HepG2 (cell line): ENCODE measurements around the gene PPM1E. TPM values are rescaled to one million over a fixed set of nuclear protein-coding genes. Genes with fewer than 3 reads are reported as not detected.

Experiments used
- ATAC-seq: fragments of 200-7000 bp; cut with Tn5 transposase; 3 replicates; pipeline ENCODE4 v1.9.1; 2020; ENCODE audit warnings: mild to moderate bottlenecking, moderate library complexity
- BruUV-seq: library from RNA; stranded (reverse); fragments of 400-500 nt; replicated peaks from 2 replicates; lab custom pipeline; 2021; lab: Mats Ljungman, UMichigan
- CTCF ChIA-PET: fragments of 300-600 bp; formaldehyde crosslinking; extraction: SDS; loops from one replicate; lab custom pipeline; 2021; ENCODE audit warnings: low total read pairs, inconsistent platforms, low intra/inter-chr PET ratio; lab: Yijun Ruan, JAX
- POLR2A ChIA-PET: fragments of 350-600 bp; sonication (Branson Sonifier 250); formaldehyde crosslinking; loops from one replicate; lab custom pipeline; 2020; ENCODE audit warnings: antibody characterized with exemption, inconsistent platforms; lab: Yijun Ruan, JAX
- DNase-seq: peaks from one replicate; pipeline ENCODE4 v3.0.0-alpha.2; 2015; ENCODE audit warnings: low spot score
- FAIRE-seq: peaks from 3 replicates; lab custom pipeline; 2011; peaks lifted over from hg19 to GRCh38; lab: Jason Lieb, UNC
- H2AFZ ChIP-seq: one replicate; pipeline ENCODE4 v1.6.1; 2011; ENCODE audit warnings: low read length, inconsistent platforms
- H3K27ac ChIP-seq: fragments of 300-600 bp; 3 replicates; pipeline ENCODE4 v1.8.0; 2011; ENCODE audit warnings: mixed run types, mild to moderate bottlenecking, mixed read lengths, low read length, inconsistent platforms; ENCODE audit not compliant: insufficient read depth; ENCODE audit errors: extremely low read length
- H3K27me3 ChIP-seq, 2 experiments: fragments of 200-600 bp in 1 of 2; 2 replicates in 1 of 2; 3 replicates in 1 of 2; pipeline versions ENCODE4 v1.6.0 to v1.8.0; 2011; ENCODE audit warnings: low read length in 2 of 2, mild to moderate bottlenecking in 2 of 2, moderate library complexity in 2 of 2, inconsistent platforms in 1 of 2; ENCODE audit not compliant: insufficient read depth in 2 of 2, control insufficient read depth in 1 of 2
- H3K36me3 ChIP-seq, 2 experiments: fragments of 200-600 bp in 1 of 2; replicated peaks in 1 of 2; 2 replicates in 1 of 2; 3 replicates in 1 of 2; pipeline versions ENCODE4 v1.5.1 to v1.8.0; 2011; ENCODE audit warnings: low read length in 2 of 2, inconsistent platforms in 1 of 2; ENCODE audit not compliant: insufficient read depth in 2 of 2, control insufficient read depth in 1 of 2
- H3K4me1 ChIP-seq: 2 replicates; pipeline ENCODE4 v1.5.1; 2012; ENCODE audit warnings: low read length, inconsistent platforms; ENCODE audit not compliant: insufficient read depth
- H3K4me2 ChIP-seq: 2 replicates; pipeline ENCODE4 v1.6.0; 2011; ENCODE audit warnings: low read depth, low read length, inconsistent platforms
- H3K4me3 ChIP-seq, 3 experiments: fragments of 200-600 bp in 1 of 3; sonication (generic), shearing (Covaris generic) in 1 of 3; replicated peaks in 1 of 3; 2 replicates each; pipeline ENCODE4 v1.5.1; 2011 to 2016; ENCODE audit warnings: low read length in 3 of 3, inconsistent platforms in 2 of 3, low read depth in 2 of 3, mild to moderate bottlenecking in 2 of 3, control low read depth in 1 of 3, mixed read lengths in 1 of 3; ENCODE audit not compliant: insufficient read depth in 1 of 3
- H3K79me2 ChIP-seq: one replicate; pipeline ENCODE4 v1.6.1; 2011; ENCODE audit warnings: low read length, inconsistent platforms; ENCODE audit not compliant: insufficient read depth
- H3K9ac ChIP-seq: 2 replicates; pipeline ENCODE4 v1.6.0; 2011; ENCODE audit warnings: mild to moderate bottlenecking, low read depth, low read length, inconsistent platforms; ENCODE audit not compliant: insufficient read depth
- H3K9me3 ChIP-seq: 2 replicates; pipeline ENCODE4 v1.5.1; 2012; ENCODE audit warnings: mild to moderate bottlenecking, low read length
- H4K20me1 ChIP-seq: 2 replicates; pipeline ENCODE4 v1.6.0; 2011; ENCODE audit warnings: inconsistent platforms, mild to moderate bottlenecking, low read length, moderate library complexity; ENCODE audit not compliant: insufficient read depth
- ATF3 ChIP-seq: sonication (generic); formaldehyde crosslinking; IDR thresholded peaks from 2 replicates; pipeline ENCODE4 v1.4.0; 2020; ENCODE audit warnings: missing genetic modification reagents
- BCLAF1 ChIP-seq: fragments of 450-650 bp; IDR thresholded peaks from 2 replicates; pipeline ENCODE4 v1.6.1; 2017; ENCODE audit warnings: mild to moderate bottlenecking
- CBX1 ChIP-seq: IDR thresholded peaks from one replicate; pipeline ENCODE4 v1.6.1; 2016; ENCODE audit warnings: antibody characterized with exemption, low read depth
- FIP1L1 ChIP-seq: fragments of 200-400 bp; formaldehyde crosslinking; IDR thresholded peaks from 2 replicates; pipeline ENCODE4 v1.6.1; 2018; ENCODE audit warnings: low read depth, mild to moderate bottlenecking, low read length, moderate library complexity, borderline replicate concordance; ENCODE audit not compliant: insufficient read depth
- GATA4 ChIP-seq: sonication (generic); IDR thresholded peaks from 2 replicates; pipeline ENCODE4 v1.6.1; 2016; ENCODE audit warnings: antibody characterized with exemption, low read depth, borderline replicate concordance
- GRHL1 ChIP-seq: sonication (generic); formaldehyde crosslinking; conservative IDR thresholded peaks from 2 replicates; pipeline ENCODE4 v1.8.0; 2022; ENCODE audit warnings: missing genetic modification reagents
- KAT8 ChIP-seq: IDR thresholded peaks from 2 replicates; pipeline ENCODE4 v1.6.1; 2016; ENCODE audit warnings: missing genetic modification reagents, missing compliant biosample characterization
- MAFK ChIP-seq, 2 experiments: IDR thresholded peaks in 1 of 2; conservative IDR thresholded peaks in 1 of 2; 2 replicates each; pipeline ENCODE4 v1.6.1; 2011; ENCODE audit warnings: improper control_type of control experiment in 2 of 2, low read length in 2 of 2
- PAF1 ChIP-seq: IDR thresholded peaks from 2 replicates; pipeline ENCODE4 v1.6.1; 2016; ENCODE audit warnings: missing genetic modification reagents, missing compliant biosample characterization
- RBFOX2 ChIP-seq: fragments of 200-400 bp; formaldehyde crosslinking; IDR thresholded peaks from 2 replicates; pipeline ENCODE4 v1.6.1; 2017; ENCODE audit warnings: low read depth, mild to moderate bottlenecking, low read length
- SMARCC2 ChIP-seq: fragments of 450-650 bp; IDR thresholded peaks from 2 replicates; pipeline ENCODE4 v1.6.1; 2017; ENCODE audit warnings: antibody characterized with exemption, mild to moderate bottlenecking
- TFDP1 ChIP-seq: IDR thresholded peaks from 2 replicates; pipeline ENCODE4 v1.6.1; 2016; ENCODE audit warnings: missing compliant biosample characterization, missing genetic modification reagents, borderline replicate concordance
- YEATS2 ChIP-seq: sonication (generic); formaldehyde crosslinking; IDR thresholded peaks from 2 replicates; pipeline ENCODE4 v1.4.0; 2020; ENCODE audit warnings: missing genetic modification reagents, borderline replicate concordance
- YY1 ChIP-seq: IDR thresholded peaks from 2 replicates; pipeline ENCODE4 v1.6.1; 2011; ENCODE audit warnings: low read length, low read depth, moderate library complexity, mild to moderate bottlenecking; ENCODE audit not compliant: insufficient read depth, insufficient replicate concordance
- ZBTB7B ChIP-seq: sonication (generic); formaldehyde crosslinking; IDR thresholded peaks from 2 replicates; pipeline ENCODE4 v1.4.0; 2020; ENCODE audit warnings: missing genetic modification reagents
- ZNF136 ChIP-seq: sonication (generic); formaldehyde crosslinking; IDR thresholded peaks from 2 replicates; pipeline ENCODE4 v1.8.1; 2022; ENCODE audit warnings: low read depth, mild to moderate bottlenecking, moderate library complexity, missing genetic modification reagents
- ZNF350 ChIP-seq: sonication (generic); formaldehyde crosslinking; IDR thresholded peaks from 2 replicates; pipeline ENCODE4 v1.4.0; 2020; ENCODE audit warnings: mild to moderate bottlenecking, low read depth, missing genetic modification reagents, borderline replicate concordance
- ZNF530 ChIP-seq: sonication (generic); formaldehyde crosslinking; IDR thresholded peaks from 2 replicates; pipeline ENCODE4 v1.5.0; 2020; ENCODE audit warnings: low read depth, mild to moderate bottlenecking, missing genetic modification reagents
- ZNF614 ChIP-seq: IDR thresholded peaks from 2 replicates; pipeline ENCODE4 v1.6.1; 2018; ENCODE audit warnings: missing biosample characterization, missing genetic modification reagents, inconsistent platforms, borderline replicate concordance
- ZNF792 ChIP-seq: IDR thresholded peaks from 2 replicates; pipeline ENCODE4 v1.6.1; 2016
- WGBS: methylation state at CpG from one replicate; pipeline ENCODE4 v1.1.6; 2017; ENCODE audit warnings: low lambda C conversion rate; 5-methylcytosine and 5-hydroxymethylcytosine counted together
- in situ Hi-C: cut with HindIII; loops from 2 replicates; pipeline ENCODE4 v1.10.0; 2017; ENCODE audit warnings: low pct_unique_long_range_greater_than_20kb; ENCODE audit not compliant: extremely low pct_ligation_motif_present
- intact Hi-C: fragments of 100-400 bp; cut with micrococcal nuclease; formaldehyde crosslinking; loops from one replicate; pipeline ENCODE4 v1.10.0; 2022; ENCODE audit not compliant: unreplicated experiment
- polyA plus RNA-seq, 8 experiments: library from polyadenylated mRNA; depleted of rRNA in 3 of 8; stranded (reverse) in 7 of 8; unstranded in 1 of 8; fragments of >200 nt; fragmentation: Illumina TruSeq in 4 of 8; extraction: Trizol in 4 of 8; gene quantifications; 2 replicates each; pipeline versions ENCODE4 v1.2.1 to v1.2.3, GENCODE V29; 2011 to 2016; ENCODE audit warnings: low read depth in 4 of 8, missing spikeins in 1 of 8, mixed read lengths in 1 of 8; ENCODE audit not compliant: insufficient read depth in 1 of 8
- total RNA-seq, 5 experiments: library from RNA; depleted of rRNA; stranded (reverse); fragments of >200 nt; fragmentation: Illumina TruSeq; extraction: Trizol; gene quantifications; 2 replicates each; pipeline ENCODE4 v1.2.3, GENCODE V29; 2016; ENCODE audit warnings: low read depth in 1 of 5

PPM1E gene
- total and polyA plus RNA-seq, 2 of the 13 experiments (the other 11 are each of a cell fraction or from before 2014, with no cell fraction given): 0.15 TPM; not detected in 1

GRCh38 chr17:58944166-58944565 lies 188.5 kb downstream of the PPM1E start (continued):
- TF ChIP-seq ZNF614 (CRISPR knock-in tag) (no peak), ZBTB7B (CRISPR knock-in tag) (no peak), SMARCC2 (no peak), YEATS2 (no peak), ATF3 (CRISPR knock-in tag) (no peak)
- TF ChIP-seq, all 625 proteins: peak for 0

- H4K20me1 ChIP-seq: no peaks in the 10 kb centered on the region
- H3K9me3 ChIP-seq: peaks cover 25% of the 10 kb centered on the region
- BruUV-seq: no TSS peak
- POLR2A ChIA-PET: no interaction called here
- 1% methylated on average over 3 of the region's 3 CpGs for WGBS
- DNase-seq (no peak), ATAC-seq (no peak), FAIRE-seq (no peak)
- no peak overlapping the region for H3K27ac ChIP-seq
- H3K4me3 ChIP-seq: no peak overlapping the region
- H3K4me2 ChIP-seq: no peak overlapping the region
- no peaks in the 10 kb centered on the region for H3K79me2 ChIP-seq
- no peak overlapping the region for H2AFZ ChIP-seq
- no peaks in the 10 kb centered on the region for H3K4me1 ChIP-seq
- no peaks in the 10 kb centered on the region; a peak in 1 of 5 replicates for H3K27me3 ChIP-seq
- in situ Hi-C loops: no loop called here
- intact Hi-C loops: no loop called here
- no peaks in the 10 kb centered on the region for H3K36me3 ChIP-seq
- CTCF ChIA-PET: no interaction called here
- H3K9ac ChIP-seq: no peak overlapping the region
- TF ChIP-seq PAF1 (CRISPR knock-in tag): no peak
- TF ChIP-seq FIP1L1: no peak
- TF ChIP-seq YY1: no peak
- TF ChIP-seq CBX1: no peak
- TF ChIP-seq GATA4: no peak
- no peak for TF ChIP-seq ZNF530
- no peak for TF ChIP-seq ZNF350
- no peak for TF ChIP-seq MAFK (conservative IDR thresholded peaks at IDR 0.05 in 1 of 2, IDR thresholded peaks at IDR 0.05 in 1 of 2; ENCODE audit: low read length in 2 of 2)
- TF ChIP-seq ZNF136 (CRISPR knock-in tag): no peak
- no peak for TF ChIP-seq ZNF792 (CRISPR knock-in tag)
- TF ChIP-seq KAT8 (CRISPR knock-in tag): no peak
- TF ChIP-seq RBFOX2: no peak
- TF ChIP-seq GRHL1 (CRISPR knock-in tag): no peak
- no peak for TF ChIP-seq BCLAF1
- TF ChIP-seq TFDP1 (CRISPR knock-in tag): no peak
Observed at GRCh38 chr17:58947411-58947810, 191.8 kb downstream of the PPM1E start.
